Kidney tubule cell (primary cell): ENCODE measurements around the gene GFRA1.

Experiments used
- DNase-seq: peaks from one replicate; pipeline ENCODE4 v3.0.0-alpha.2; 2018; ENCODE audit warnings: low spot score

The GFRA1 gene

GRCh38 chr10:116030576-116030975, 242.4 kb downstream of the GFRA1 start:
- no peak for DNase-seq

- DNase-seq, result no peak
Measured at GRCh38 chr10:116029826-116030225, 243.2 kb downstream of the GFRA1 start.

- DNase-seq, result no peak
Measured at GRCh38 chr10:116027355-116027754, 245.7 kb downstream of the GFRA1 start.

GRCh38 chr10:116026725-116027124, 246.3 kb downstream of the GFRA1 start:
- DNase-seq, result no peak

GRCh38 chr10:116026315-116026714, 246.7 kb downstream of the GFRA1 start:
- no peak for DNase-seq

GRCh38 chr10:116024271-116024878, 248.6 kb downstream of the GFRA1 start:
- no peak for DNase-seq

- DNase-seq, result no peak
Measured at GRCh38 chr10:116017405-116017804, 255.6 kb downstream of the GFRA1 start.

- DNase-seq, result no peak
Measured at GRCh38 chr10:116015583-116016333, 257.2 kb downstream of the GFRA1 start.

- no peak for DNase-seq
Measured at GRCh38 chr10:116014871-116015582, 258.0 kb downstream of the GFRA1 start.

- no peak for DNase-seq
Measured at GRCh38 chr10:116014326-116014725, 258.7 kb downstream of the GFRA1 start.

- DNase-seq, result no peak
Measured at GRCh38 chr10:116011929-116012328, 261.1 kb downstream of the GFRA1 start.

GRCh38 chr10:116007256-116007891, 265.6 kb downstream of the GFRA1 start:
- no peak for DNase-seq
